Measurements from ENCODE around the gene HSF4. TPM values are rescaled to one million over a fixed set of nuclear protein-coding genes. Genes with fewer than 3 reads are reported as not detected.

HSF4 gene
- total RNA-seq, 1 experiment from 2014 or later = 2.2 TPM

GRCh38 chr16:67185651-67186134, 21.1 kb downstream of the HSF4 start:
- CTCF ChIA-PET = interaction anchor here (0.6 to 4.4 kb wide), 30 partner anchors 11 to 355 kb away, joined by 3 to 88 read pairs (median 6); partner anchors contain the start of genes B3GNT9, CES3, ELMO3 and FBXL8
- ATAC-seq (no peak), DNase-seq (ENCODE audit: low spot score) (no peak)
- H3K4me3 Mint-ChIP-seq = peak overlapping the region; percentile 82
- no peaks in the 10 kb centered on the region for H3K36me3 Mint-ChIP-seq
- H3K27me3 Mint-ChIP-seq (ENCODE audit: low read depth) = peaks cover 29% of the 10 kb centered on the region
- no peak for TF ChIP-seq FOXK1 (CRISPR knock-in tag; IDR thresholded peaks at IDR 0.05)
- 0 out of 2 replicates have a peak, but pooled peaks have one; percentile 25 for TF ChIP-seq ETV6 (CRISPR knock-in tag; IDR thresholded peaks at IDR 0.05)
- 0 out of 2 replicates have a peak, but pooled peaks have one; percentile 4 for TF ChIP-seq CREB1 (CRISPR knock-in tag; IDR thresholded peaks at IDR 0.05)
- H3K9me3 Mint-ChIP-seq = no peaks in the 10 kb centered on the region
- H3K4me1 Mint-ChIP-seq = peaks cover 23% of the 10 kb centered on the region
- POLR2A ChIA-PET = interaction anchor here (1.2 to 2.1 kb wide), 5 partner anchors 10 to 35 kb away, joined by 3 to 8 read pairs (median 6); partner anchors contain the start of genes B3GNT9 and NOL3
- H3K27ac Mint-ChIP-seq = no peak overlapping the region

- TF ChIP-seq TCF7 (CRISPR knock-in tag; IDR thresholded peaks at IDR 0.05; ENCODE audit: low read depth) = no peak
- no peak for TF ChIP-seq FOXJ3 (CRISPR knock-in tag; IDR thresholded peaks at IDR 0.05; ENCODE audit: borderline replicate concordance)
- no peak for TF ChIP-seq TP53 (CRISPR knock-in tag; IDR thresholded peaks at IDR 0.05)
- TF ChIP-seq ZNF219 (CRISPR knock-in tag; IDR thresholded peaks at IDR 0.05; ENCODE audit: borderline replicate concordance) = no peak
- no peak for TF ChIP-seq MYBL2 (CRISPR knock-in tag; IDR thresholded peaks at IDR 0.05)
- TF ChIP-seq USF1 (CRISPR knock-in tag; IDR thresholded peaks at IDR 0.05) = no peak
- TF ChIP-seq JUN (CRISPR knock-in tag; IDR thresholded peaks at IDR 0.05) = no peak
- TF ChIP-seq ZNF232 (CRISPR knock-in tag; IDR thresholded peaks at IDR 0.05) = no peak
- TF ChIP-seq, protein P1, sequence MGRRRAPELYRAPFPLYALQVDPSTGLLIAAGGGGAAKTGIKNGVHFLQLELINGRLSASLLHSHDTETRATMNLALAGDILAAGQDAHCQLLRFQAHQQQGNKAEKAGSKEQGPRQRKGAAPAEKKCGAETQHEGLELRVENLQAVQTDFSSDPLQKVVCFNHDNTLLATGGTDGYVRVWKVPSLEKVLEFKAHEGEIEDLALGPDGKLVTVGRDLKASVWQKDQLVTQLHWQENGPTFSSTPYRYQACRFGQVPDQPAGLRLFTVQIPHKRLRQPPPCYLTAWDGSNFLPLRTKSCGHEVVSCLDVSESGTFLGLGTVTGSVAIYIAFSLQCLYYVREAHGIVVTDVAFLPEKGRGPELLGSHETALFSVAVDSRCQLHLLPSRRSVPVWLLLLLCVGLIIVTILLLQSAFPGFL (CRISPR knock-in tag; IDR thresholded peaks at IDR 0.05; ENCODE audit: borderline replicate concordance) = no peak
- TF ChIP-seq FOXP4 (CRISPR knock-in tag; IDR thresholded peaks at IDR 0.05) = no peak
- TF ChIP-seq NR1H2 (CRISPR knock-in tag; IDR thresholded peaks at IDR 0.05) = no peak
- TF ChIP-seq, protein P2, sequence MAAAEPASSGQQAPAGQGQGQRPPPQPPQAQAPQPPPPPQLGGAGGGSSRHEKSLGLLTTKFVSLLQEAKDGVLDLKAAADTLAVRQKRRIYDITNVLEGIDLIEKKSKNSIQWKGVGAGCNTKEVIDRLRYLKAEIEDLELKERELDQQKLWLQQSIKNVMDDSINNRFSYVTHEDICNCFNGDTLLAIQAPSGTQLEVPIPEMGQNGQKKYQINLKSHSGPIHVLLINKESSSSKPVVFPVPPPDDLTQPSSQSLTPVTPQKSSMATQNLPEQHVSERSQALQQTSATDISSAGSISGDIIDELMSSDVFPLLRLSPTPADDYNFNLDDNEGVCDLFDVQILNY (CRISPR knock-in tag; IDR thresholded peaks at IDR 0.05) = no peak
- TF ChIP-seq ZBTB21 (CRISPR knock-in tag; IDR thresholded peaks at IDR 0.05; ENCODE audit: borderline replicate concordance) = no peak
- TF ChIP-seq SMAD3 (CRISPR knock-in tag; IDR thresholded peaks at IDR 0.05; ENCODE audit: borderline replicate concordance) = no peak
- TF ChIP-seq ELF4 (CRISPR knock-in tag; IDR thresholded peaks at IDR 0.05; ENCODE audit: low read depth) = no peak
- TF ChIP-seq SOX15 (CRISPR knock-in tag; IDR thresholded peaks at IDR 0.05) = no peak
- TF ChIP-seq JAZF1 (CRISPR knock-in tag; IDR thresholded peaks at IDR 0.05) = no peak
- ATAC-seq = no peak
- H3K4me3 Mint-ChIP-seq = no peak overlapping the region
- ChIA-PET POLR2A (interaction anchor here (0.6 to 1.9 kb wide), 2 partner anchors 18 to 258 kb away, joined by 3 to 8 read pairs; no protein-coding TSS in a partner anchor), CTCF (interaction anchor here (1.4 to 4.4 kb wide), 5 partner anchors 12 to 233 kb away, joined by 4 to 88 read pairs (median 49); partner anchors contain the start of genes FBXL8, HSF4, NOL3 and TRADD)
- H3K36me3 Mint-ChIP-seq = no peaks in the 10 kb centered on the region
- peak; percentile 41 for DNase-seq (ENCODE audit: low spot score)
- H3K9me3 Mint-ChIP-seq = no peaks in the 10 kb centered on the region
- no peak overlapping the region for H3K27ac Mint-ChIP-seq
- H3K4me1 Mint-ChIP-seq = peaks cover 27% of the 10 kb centered on the region
- H3K27me3 Mint-ChIP-seq (ENCODE audit: low read depth) = peaks cover 29% of the 10 kb centered on the region
These were observed 22.0 kb downstream of the HSF4 start for GRCh38 chr16:67186550-67186950.
